Measurements from ENCODE around the gene ATP10D. TPM values are rescaled to one million over a fixed set of nuclear protein-coding genes. Genes with fewer than 3 reads are reported as not detected.

ATP10D gene
- total RNA-seq, 1 experiment from 2014 or later, result 5.1 TPM

GRCh38 chr4:47551682-47552081 lies 66.6 kb downstream of the ATP10D start:
- H3K27ac ChIP-seq (ENCODE audit: low read depth, low read length), result no peak overlapping the region
- H3K9me2 ChIP-seq (ENCODE audit: insufficient read depth), result no peaks in the 10 kb centered on the region
- ChIA-PET RAD21 (ENCODE audit: low non-redundant PET in 1 of 2, low total read pairs in 2 of 2, uncharacterized antibody in 2 of 2, unreplicated experiment in 2 of 2) (no interaction called here), CTCF (no interaction called here), POLR2A (no interaction called here)
- no peaks in the 10 kb centered on the region for H3K27me3 ChIP-seq (ENCODE audit: insufficient read depth, low read length)
- no peaks in the 10 kb centered on the region for H3K79me2 ChIP-seq (ENCODE audit: insufficient read depth, low read length)
- H3K36me3 ChIP-seq (ENCODE audit: control insufficient read depth in 1 of 2, insufficient read depth in 2 of 2, low read length in 2 of 2), result no peaks in the 10 kb centered on the region
- H4K20me1 ChIP-seq (ENCODE audit: insufficient read depth), result no peaks in the 10 kb centered on the region
- ATAC-seq, result no peak
- intact Hi-C loops (cut with micrococcal nuclease), result no loop called here
- H3K9me3 ChIP-seq (ENCODE audit: control insufficient read depth in 1 of 2, insufficient read depth in 1 of 2, low read depth in 1 of 2, low read length in 2 of 2), result no peaks in the 10 kb centered on the region
- H3K9ac ChIP-seq (ENCODE audit: low read length), result no peak overlapping the region
- no peak for TF ChIP-seq ZFX (IDR thresholded peaks at IDR 0.05)
- TF ChIP-seq POLR2A (IDR thresholded peaks at IDR 0.05; ENCODE audit: borderline replicate concordance, extremely low read depth, insufficient read depth, insufficient read length), result no peak
- no peak for TF ChIP-seq EGR1 (IDR thresholded peaks at IDR 0.05; ENCODE audit: low read depth)
- no peak for TF ChIP-seq TCF7L2 (IDR thresholded peaks at IDR 0.05; ENCODE audit: borderline replicate concordance, extremely low read depth, insufficient read depth, insufficient read length)
- TF ChIP-seq JUND (IDR thresholded peaks at IDR 0.05), result no peak
- no peak for TF ChIP-seq CTCF (IDR thresholded peaks at IDR 0.05 in 2 of 3, conservative IDR thresholded peaks at IDR 0.05 in 1 of 3; ENCODE audit: borderline replicate concordance in 1 of 3, insufficient read depth in 1 of 3, low read depth in 2 of 3, low read length in 2 of 3)
- TF ChIP-seq CEBPB (IDR thresholded peaks at IDR 0.05; ENCODE audit: low read depth), result no peak
- TF ChIP-seq SRF (IDR thresholded peaks at IDR 0.05; ENCODE audit: low read depth), result no peak
- no peak for TF ChIP-seq MAX (IDR thresholded peaks at IDR 0.05)
- no peak for TF ChIP-seq SP1 (IDR thresholded peaks at IDR 0.05; ENCODE audit: low read depth)
- no peak for TF ChIP-seq SIN3A (IDR thresholded peaks at IDR 0.05; ENCODE audit: low read depth)
- no peak for TF ChIP-seq ZNF274 (IDR thresholded peaks at IDR 0.05; ENCODE audit: low read depth, low read length)
- TF ChIP-seq FOSL1 (IDR thresholded peaks at IDR 0.05; ENCODE audit: low read depth), result no peak
- TF ChIP-seq REST (IDR thresholded peaks at IDR 0.05; ENCODE audit: low read depth), result no peak
- no peak for TF ChIP-seq EZH2phosphoT487 (IDR thresholded peaks at IDR 0.05; ENCODE audit: borderline replicate concordance)
- TF ChIP-seq CBX3 (IDR thresholded peaks at IDR 0.05; ENCODE audit: low read depth), result no peak
- TF ChIP-seq YY1 (IDR thresholded peaks at IDR 0.05; ENCODE audit: extremely low read depth, insufficient replicate concordance, low read depth, low read length), result no peak
- no TSS peak for BruUV-seq (replicated peaks)
- peaks cover 0 to 8% of the 10 kb centered on the region in 2 experiments; a peak in 1 of 4 replicates for H3K4me1 ChIP-seq (ENCODE audit: control insufficient read depth in 1 of 2, insufficient read depth in 2 of 2, low read length in 2 of 2)
- H2AFZ ChIP-seq (ENCODE audit: low read depth, low read length, poor library complexity, severe bottlenecking), result no peak overlapping the region
- H3K4me3 ChIP-seq (replicated peaks in 1 of 2; ENCODE audit: low read depth in 1 of 2, low read length in 2 of 2), result no peak overlapping the region
- no peak for DNase-seq (ENCODE audit: low read depth, low spot score)
- H3K4me2 ChIP-seq (ENCODE audit: low read length), result no peak overlapping the region

All from HCT116 (cell line).